Effector memory CD4-positive, alpha-beta T cell (primary cell): ENCODE results near the gene EPGN.

Experiments
- DNase-seq, 3 donors: peaks; one replicate each; pipeline ENCODE4 v3.0.0-alpha.2; 2020
- H3K27ac ChIP-seq: 2 replicates; pipeline ENCODE4 v1.7.0; 2013; ENCODE audit warnings: mild to moderate bottlenecking, low read length, moderate library complexity; ENCODE audit not compliant: insufficient read depth, poor library complexity, severe bottlenecking
- H3K27me3 ChIP-seq: replicated peaks from 2 replicates; pipeline ENCODE4 v1.7.0; 2013; ENCODE audit warnings: mild to moderate bottlenecking, low read length; ENCODE audit not compliant: insufficient read depth, control insufficient read depth, poor library complexity, severe bottlenecking
- H3K36me3 ChIP-seq: 2 replicates; pipeline ENCODE4 v1.7.0; 2013; ENCODE audit warnings: mild to moderate bottlenecking, low read length, moderate library complexity; ENCODE audit not compliant: control insufficient read depth, insufficient read depth
- H3K4me1 ChIP-seq: 2 replicates; pipeline ENCODE4 v1.7.0; 2013; ENCODE audit warnings: low read length, mild to moderate bottlenecking; ENCODE audit not compliant: control insufficient read depth, insufficient read depth, poor library complexity, severe bottlenecking
- H3K4me3 ChIP-seq: 2 replicates; pipeline ENCODE4 v1.7.0; 2013; ENCODE audit warnings: low read length, low read depth, mild to moderate bottlenecking; ENCODE audit not compliant: insufficient read depth, poor library complexity, severe bottlenecking
- H3K9me3 ChIP-seq: 2 replicates; pipeline ENCODE4 v1.7.0; 2013; ENCODE audit warnings: mild to moderate bottlenecking, low read length, moderate library complexity; ENCODE audit not compliant: control insufficient read depth

The EPGN gene

DNA sequence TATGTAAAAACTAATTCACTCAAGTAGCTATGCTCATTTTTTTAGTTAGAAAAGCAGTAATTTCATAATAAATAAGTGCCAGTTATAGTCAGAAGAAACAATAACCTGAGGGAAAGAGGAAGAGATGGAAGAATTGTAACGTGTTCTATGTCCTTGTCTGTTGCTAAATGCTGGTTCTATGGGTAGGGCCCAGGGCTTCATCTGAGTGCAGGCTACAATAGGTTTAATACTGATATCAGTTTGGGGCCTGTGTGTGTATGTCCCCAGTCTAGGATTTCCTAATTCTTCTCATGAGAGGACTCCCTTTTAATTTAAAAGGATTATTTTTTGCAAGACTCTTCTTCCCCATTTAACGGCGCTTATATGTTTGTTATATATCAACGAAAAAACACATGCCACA is 53.4 kb downstream of the EPGN start:
- H3K27ac ChIP-seq, result no peak overlapping the region
- H3K9me3 ChIP-seq, result no peaks in the 10 kb centered on the region
- H3K4me1 ChIP-seq, result peaks cover 6% of the 10 kb centered on the region
- no peak overlapping the region for H3K4me3 ChIP-seq
- peaks cover 11% of the 10 kb centered on the region for H3K27me3 ChIP-seq
- no peak for DNase-seq
- H3K36me3 ChIP-seq, result no peaks in the 10 kb centered on the region

DNA sequence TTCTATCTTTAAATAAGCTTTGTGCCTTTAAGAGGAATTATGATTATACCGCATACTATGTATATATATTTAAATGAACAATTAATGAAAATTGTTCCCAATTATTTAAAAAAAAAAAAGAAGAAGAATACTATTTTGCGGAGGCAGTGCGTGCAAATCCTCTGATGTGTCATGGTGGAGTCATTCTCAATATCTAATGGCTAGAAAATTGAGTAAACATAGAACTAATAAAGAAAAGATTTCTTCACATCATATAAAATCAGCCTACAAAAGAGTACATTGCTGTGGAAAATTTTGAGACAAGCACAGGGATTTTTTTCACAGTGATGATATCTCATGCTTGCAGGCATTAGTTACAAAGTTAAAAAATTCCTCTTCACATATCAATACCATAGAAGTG is 54.1 kb downstream of the EPGN start:
- no peaks in the 10 kb centered on the region for H3K9me3 ChIP-seq
- no peaks in the 10 kb centered on the region for H3K36me3 ChIP-seq
- no peak for DNase-seq
- no peak overlapping the region for H3K4me3 ChIP-seq
- no peak overlapping the region for H3K27ac ChIP-seq
- peaks cover 6% of the 10 kb centered on the region for H3K4me1 ChIP-seq
- H3K27me3 ChIP-seq, result peaks cover 11% of the 10 kb centered on the region

GRCh38 chr4:74364256-74364651 is 56.0 kb downstream of the EPGN start:
- Histone ChIP-seq H3K9me3 (no peaks in the 10 kb centered on the region), H3K36me3 (no peaks in the 10 kb centered on the region), H3K27ac (no peak overlapping the region), H3K4me3 (no peak overlapping the region), H3K4me1 (peaks cover 6% of the 10 kb centered on the region), H3K27me3 (peaks cover 11% of the 10 kb centered on the region)
- no peak for DNase-seq

DNA sequence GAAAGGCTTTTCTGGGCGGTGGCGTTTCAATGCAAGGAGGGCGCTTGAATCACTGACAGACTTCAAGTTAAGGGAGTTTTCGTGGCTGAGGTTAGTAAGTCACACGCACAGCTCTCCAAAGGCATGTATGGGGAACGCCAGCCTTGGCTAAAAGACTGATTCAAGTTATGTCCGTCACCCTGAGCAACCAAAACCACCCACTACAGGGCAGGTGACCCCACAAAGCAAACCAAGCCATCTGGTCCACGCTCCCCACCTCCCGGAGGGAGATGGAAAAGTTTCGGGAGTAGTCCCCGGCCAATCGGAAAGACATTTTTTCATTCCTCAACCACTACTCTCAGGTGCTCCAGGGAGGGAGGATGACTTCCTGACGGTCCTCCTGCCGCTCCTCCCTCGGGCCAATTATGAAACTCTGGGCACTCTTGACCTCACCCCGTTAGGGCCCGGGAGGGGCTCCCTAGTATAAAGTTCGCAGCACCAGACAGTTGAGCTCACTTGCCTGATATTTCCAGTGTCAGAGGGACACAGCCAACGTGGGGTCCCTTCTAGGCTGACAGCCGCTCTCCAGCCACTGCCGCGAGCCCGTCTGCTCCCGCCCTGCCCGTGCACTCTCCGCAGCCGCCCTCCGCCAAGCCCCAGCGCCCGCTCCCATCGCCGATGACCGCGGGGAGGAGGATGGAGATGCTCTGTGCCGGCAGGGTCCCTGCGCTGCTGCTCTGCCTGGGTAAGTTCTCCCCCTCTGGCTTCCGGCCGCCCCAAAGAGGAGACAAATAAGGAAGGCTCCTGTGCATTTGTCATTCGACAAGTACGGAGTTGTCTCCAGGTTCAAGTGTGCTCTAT is 56.6 kb downstream of the EPGN start, which contains the start of gene EREG:
EREG (plus strand) TSS at position 494 of the 840 bp plus-strand sequence; CDS start at position 658, 164 bp downstream.
- H3K4me3 ChIP-seq, result peak within 1 kb of the TSS; percentile 25
- H3K4me1 ChIP-seq, result peaks cover 6% of the 10 kb centered on the region
- no peaks in the 10 kb centered on the region for H3K36me3 ChIP-seq
- DNase-seq, result no peak
- H3K27ac ChIP-seq, result no peak within 1 kb of the TSS
- no peaks in the 10 kb centered on the region for H3K9me3 ChIP-seq
- peaks cover 11% of the 10 kb centered on the region for H3K27me3 ChIP-seq

GRCh38 chr4:74365761-74366160 is 57.5 kb downstream of the EPGN start:
- H3K36me3 ChIP-seq, result no peaks in the 10 kb centered on the region
- H3K27me3 ChIP-seq, result peaks cover 11% of the 10 kb centered on the region
- no peaks in the 10 kb centered on the region for H3K9me3 ChIP-seq
- DNase-seq, result no peak
- H3K27ac ChIP-seq, result no peak overlapping the region
- peaks cover 6% of the 10 kb centered on the region for H3K4me1 ChIP-seq
- H3K4me3 ChIP-seq, result no peak overlapping the region
